ENCODE data around the gene GPR61.

GPR61 gene

GRCh38 chr1:109509176-109510134 lies 30.2 kb upstream of the GPR61 start, which contains the start of gene AMIGO1:
TSS of gene AMIGO1 (minus strand) at chr1:109509727. CDS start at chr1:109508912, 815 bp downstream.
- DNase-seq: peak in 1 of 2 experiments; percentile 29

- no peak for DNase-seq
These were observed 26.5 kb upstream of the GPR61 start for GRCh38 chr1:109513110-109513710.

DNA sequence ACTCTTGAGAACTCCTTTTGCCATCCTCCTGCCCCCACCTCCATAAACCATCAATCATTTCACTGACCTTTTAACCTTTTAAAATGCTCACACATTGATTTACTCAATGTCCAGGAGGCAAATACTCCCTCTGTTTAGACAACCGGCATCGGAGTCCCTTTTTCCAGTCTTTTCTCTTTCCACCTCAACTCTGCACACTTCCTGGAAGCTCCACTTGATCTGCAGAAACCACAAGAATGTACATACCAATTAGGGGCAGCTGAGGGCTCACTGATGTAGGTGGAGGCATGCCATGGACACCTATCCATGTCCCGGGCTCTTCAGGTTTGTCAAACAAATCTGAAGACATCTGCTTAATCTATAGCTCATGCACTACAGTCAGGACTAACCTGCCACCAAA lies 24.8 kb upstream of the GPR61 start:
- DNase-seq: no peak

- no peak for DNase-seq
These were observed 22.8 kb upstream of the GPR61 start for GRCh38 chr1:109516872-109517271.

- no peak for DNase-seq
These were observed 22.3 kb upstream of the GPR61 start for GRCh38 chr1:109517337-109517736.

DNA sequence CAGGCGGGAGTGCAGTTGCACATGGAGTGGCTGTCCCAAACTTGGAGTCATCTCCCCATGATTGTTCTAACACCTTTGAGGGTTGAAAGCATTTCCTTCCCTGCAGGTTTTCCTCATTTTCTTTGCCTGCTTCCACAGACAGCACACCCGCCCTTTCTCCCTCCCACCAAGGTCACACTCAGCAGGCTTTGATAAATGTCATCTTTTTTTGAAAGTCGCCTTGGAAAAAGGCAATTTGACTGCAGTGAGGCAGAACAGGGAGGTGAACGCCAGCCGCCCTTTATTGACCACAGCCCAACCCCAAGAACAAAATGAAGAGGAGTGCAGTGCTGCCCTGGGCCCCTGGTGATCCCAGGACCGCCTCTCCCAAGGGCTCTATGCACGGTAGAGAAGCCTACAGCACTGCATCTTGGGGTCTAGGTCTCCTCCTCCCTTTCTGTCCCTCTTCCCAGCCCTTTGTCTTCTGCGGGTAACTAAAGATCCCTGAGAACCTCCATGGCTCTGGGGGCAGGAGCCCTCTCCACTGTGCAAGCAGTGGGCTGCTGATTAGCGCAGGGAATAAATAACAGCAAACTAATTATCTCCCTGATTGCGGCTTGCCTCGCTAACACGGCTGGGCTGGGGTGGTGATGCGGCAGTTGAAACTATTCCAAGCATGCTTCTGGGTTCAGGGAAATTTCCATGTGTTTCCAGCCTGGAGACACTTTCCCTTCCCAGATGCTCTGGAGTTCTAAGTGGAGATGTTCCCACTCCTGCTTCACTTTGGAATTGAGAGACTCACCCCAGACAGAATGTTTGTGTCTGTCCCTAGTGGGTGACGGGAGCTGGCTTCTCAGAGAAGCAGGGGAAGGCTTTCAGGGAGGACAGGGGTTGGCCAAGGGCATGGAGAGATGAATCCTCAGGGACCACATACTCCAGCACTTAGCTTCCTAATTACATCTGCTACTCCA lies 18.4 kb upstream of the GPR61 start:
- no peak for DNase-seq

GRCh38 chr1:109522026-109522425 lies 17.6 kb upstream of the GPR61 start:
- no peak for DNase-seq

- no peak for DNase-seq
These were observed 16.0 kb upstream of the GPR61 start for GRCh38 chr1:109523706-109524105.

- DNase-seq: no peak
These were observed 12.4 kb upstream of the GPR61 start for GRCh38 chr1:109527098-109527811.

- no peak for DNase-seq
These were observed 11.6 kb upstream of the GPR61 start for GRCh38 chr1:109527846-109528695.

DNA sequence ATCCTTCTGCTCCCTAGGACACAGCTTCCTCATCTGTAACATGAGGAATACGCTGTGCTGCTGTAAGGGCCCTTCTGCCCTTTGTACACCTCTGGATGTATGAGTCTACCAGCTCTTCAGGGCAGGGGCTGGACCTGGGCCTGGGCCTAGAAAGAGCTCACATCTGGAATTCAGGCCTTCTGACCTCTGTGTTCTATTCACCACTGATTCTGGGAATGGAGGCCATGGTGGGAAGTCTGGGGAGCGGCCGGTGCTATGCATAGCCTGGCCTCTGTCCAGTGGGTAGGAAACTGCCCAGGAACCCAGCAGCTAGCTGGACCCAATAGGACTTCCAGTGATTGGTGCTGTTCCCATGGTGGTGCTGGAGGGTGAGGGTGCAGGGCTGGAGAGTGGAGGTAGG lies 11.0 kb upstream of the GPR61 start:
- DNase-seq: no peak

DNA sequence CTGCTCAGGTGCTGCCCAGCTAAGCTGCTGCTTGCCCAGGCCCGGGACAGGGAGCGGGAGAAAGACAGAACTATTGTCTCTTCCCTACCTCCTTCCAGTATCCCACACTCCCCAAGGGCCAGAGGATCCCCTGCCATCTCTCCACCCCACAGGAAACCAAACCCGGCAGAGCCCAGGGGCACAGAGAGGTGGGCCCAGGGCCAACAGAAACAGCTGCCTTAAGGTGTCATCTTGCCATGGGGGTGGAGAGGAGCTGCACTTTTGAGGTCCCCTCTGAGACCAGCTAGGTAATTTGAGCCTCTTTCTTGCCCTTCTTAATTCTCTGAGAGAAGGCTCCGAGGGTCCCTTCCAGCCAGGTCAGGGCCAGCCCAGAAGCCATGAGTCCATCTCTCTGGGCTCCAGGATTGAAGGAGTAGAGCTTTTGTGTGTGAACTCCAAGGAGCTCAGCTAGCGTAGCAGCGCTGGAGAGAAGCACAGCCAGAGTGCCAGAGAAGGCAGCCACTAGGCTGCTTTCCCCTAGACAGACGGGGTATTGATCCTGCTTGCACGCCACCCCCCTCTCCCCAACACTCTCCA lies 9.7 kb upstream of the GPR61 start:
- DNase-seq: peak in 1 of 2 experiments; percentile 36

- peak in 1 of 2 experiments; percentile 38 for DNase-seq
These were observed 9.1 kb upstream of the GPR61 start for GRCh38 chr1:109530457-109531087.

DNA sequence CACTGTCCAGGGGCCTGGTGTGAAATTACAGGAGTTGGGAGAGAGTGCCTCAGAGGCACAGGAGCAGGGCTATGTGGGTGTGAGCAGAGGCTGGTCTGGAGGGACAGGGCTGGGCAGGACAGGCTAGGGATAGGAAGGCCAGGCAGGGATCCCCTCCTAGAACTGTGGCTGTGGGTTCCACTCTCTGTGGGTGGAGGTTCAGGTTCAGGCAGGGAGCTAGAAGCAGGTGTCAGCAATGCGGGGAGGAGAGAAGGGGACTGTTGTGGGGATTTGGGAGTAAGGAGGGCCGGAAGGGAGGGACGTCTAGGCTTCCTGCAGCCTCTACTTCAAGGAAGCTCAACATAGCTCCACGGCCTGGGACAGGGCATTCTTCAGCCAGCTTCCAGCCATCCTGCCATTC lies 8.3 kb upstream of the GPR61 start:
- no peak for DNase-seq

- DNase-seq: no peak
These were observed 7.8 kb upstream of the GPR61 start for GRCh38 chr1:109531826-109532364.

DNA sequence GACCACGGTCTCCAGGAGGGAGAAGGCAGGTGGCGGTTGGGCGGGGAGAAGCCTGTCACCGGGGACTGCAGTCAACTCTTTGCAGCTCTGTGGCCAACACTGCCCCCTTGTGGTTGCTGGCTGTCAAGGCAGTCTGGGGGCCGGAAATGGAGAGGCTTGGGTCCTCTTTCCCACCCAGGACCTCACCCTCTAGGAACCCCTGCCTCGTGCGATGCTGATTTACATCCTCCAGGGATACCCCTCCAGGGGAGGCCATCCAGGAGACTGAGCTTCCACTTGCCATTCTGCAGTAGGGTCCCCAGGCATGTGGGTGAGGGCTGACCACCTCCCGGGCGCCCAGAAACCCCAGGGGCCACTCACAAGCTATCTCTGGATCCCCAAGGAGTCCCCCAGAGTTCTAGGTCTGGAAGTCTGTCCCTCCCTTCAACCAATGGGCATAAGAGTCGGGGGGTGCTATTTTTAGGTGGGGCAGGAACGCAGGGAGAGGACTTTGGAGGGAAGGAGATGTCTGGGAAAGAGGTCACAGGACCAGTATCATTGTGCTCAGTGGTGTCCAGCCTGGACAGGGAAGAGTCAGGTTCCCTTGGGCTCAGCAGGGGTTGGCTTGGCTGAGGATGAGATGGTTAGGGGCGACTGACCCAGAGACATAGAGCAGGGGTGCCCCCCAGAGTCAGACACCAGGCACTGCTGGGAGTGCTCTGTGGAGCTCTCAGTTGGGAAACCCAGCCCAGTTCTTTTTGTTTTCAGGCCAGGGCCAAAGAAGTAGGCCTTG lies 7.1 kb upstream of the GPR61 start:
- DNase-seq: peak; percentile 52 to 65

GRCh38 chr1:109534307-109534858 lies 5.3 kb upstream of the GPR61 start:
- no peak for DNase-seq

DNA sequence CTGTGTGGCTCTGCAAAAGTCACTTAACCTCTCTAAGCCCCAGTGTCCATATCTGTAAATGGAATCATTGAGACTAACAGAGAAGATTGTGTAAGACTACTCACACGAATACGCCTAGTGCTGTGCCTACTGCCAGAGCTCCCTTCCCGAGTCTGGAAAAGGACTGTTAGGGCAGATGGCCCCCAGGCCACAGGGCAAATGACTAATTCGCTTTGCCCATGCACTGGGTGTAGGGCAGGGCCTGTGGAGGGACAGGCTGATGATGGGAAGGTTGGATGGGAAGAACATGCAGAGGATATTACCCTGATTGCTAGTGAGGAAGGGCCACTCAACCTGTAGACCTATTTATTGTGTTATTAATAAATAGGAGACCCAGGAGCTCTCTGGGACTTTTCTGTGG lies 4.2 kb upstream of the GPR61 start:
- no peak for DNase-seq

GRCh38 chr1:109535971-109536491 lies 3.6 kb upstream of the GPR61 start:
- no peak for DNase-seq
